Uterus (tissue), 4 donors: ENCODE results near the gene LANCL1. TPM values are rescaled to one million over a fixed set of nuclear protein-coding genes. Genes with fewer than 3 reads are reported as not detected.
A peak's percentile ranks its signal among the peaks of the same experiment; 100 is the strongest.

ENCODE experiments used
- DNase-seq, 2 donors: peaks; one replicate each; pipeline ENCODE4 v3.0.0-alpha.2; 2019 to 2020
- H3K27ac ChIP-seq, 2 donors: fragments of 200-600 bp; sonication (generic); 1 replicate in 1 of 2; 2 replicates in 1 of 2; pipeline ENCODE4 v1.5.1; 2016 to 2018
- H3K27me3 ChIP-seq, 2 donors: fragments of 200-600 bp; sonication (generic); one replicate each; pipeline ENCODE4 v1.5.1; 2018 to 2019; ENCODE audit warnings: control low read depth in 1 of 2
- H3K36me3 ChIP-seq, 2 donors: fragments of 200-600 bp; sonication (generic); one replicate each; pipeline ENCODE4 v1.5.1; 2019; ENCODE audit warnings: control low read depth in 1 of 2
- H3K4me1 ChIP-seq, 2 donors: fragments of 200-600 bp; sonication (generic); one replicate each; pipeline ENCODE4 v1.5.1; 2018 to 2019; ENCODE audit warnings: control low read depth in 1 of 2
- H3K4me3 ChIP-seq, 2 donors: fragments of 200-600 bp; sonication (generic); 1 replicate in 1 of 2; 2 replicates in 1 of 2; pipeline ENCODE4 v1.5.1; 2018 to 2019; ENCODE audit warnings: mild to moderate bottlenecking in 1 of 2
- H3K9me3 ChIP-seq, 2 donors: fragments of 200-600 bp; sonication (generic); one replicate each; pipeline ENCODE4 v1.5.1; 2019; ENCODE audit warnings: control low read depth in 1 of 2
- POLR2A ChIP-seq, 2 donors: fragments of 450-650 bp; IDR thresholded peaks; one replicate each; pipeline ENCODE4 v1.6.1; 2016; ENCODE audit warnings: antibody characterized with exemption in 2 of 2, mild to moderate bottlenecking in 1 of 2, moderate library complexity in 1 of 2
- intact Hi-C: fragments of 100-400 bp; cut with DNase I; formaldehyde crosslinking; loops from one replicate; pipeline ENCODE4 v1.15.1; 2023; ENCODE audit warnings: low total_unique reads
- total RNA-seq, 4 donors: library from RNA; depleted of rRNA in 3 of 4; stranded (reverse); fragments of >200 nt in 3 of 4; gene quantifications; one replicate each; pipeline versions ENCODE4 v1.1.0 to v1.2.4, GENCODE V29; 2014 to 2023
- TF ChIP-seq, protein P1 (sequence below), 4 experiments: fragments of 200-600 bp in 2 of 4; fragments of 450-650 bp in 2 of 4; sonication (generic) in 2 of 4; IDR thresholded peaks; one replicate each; pipeline ENCODE4 v1.5.1; 2016 to 2019; ENCODE audit warnings: antibody characterized with exemption in 4 of 4, mild to moderate bottlenecking in 2 of 4, moderate library complexity in 1 of 4
- donor health status: DM: yes; HTN: yes; CAD: no.

Gene LANCL1
- total RNA-seq, 4 donors from 2014 or later, result 41.6 to 78.8 (median 42.0) TPM

DNA sequence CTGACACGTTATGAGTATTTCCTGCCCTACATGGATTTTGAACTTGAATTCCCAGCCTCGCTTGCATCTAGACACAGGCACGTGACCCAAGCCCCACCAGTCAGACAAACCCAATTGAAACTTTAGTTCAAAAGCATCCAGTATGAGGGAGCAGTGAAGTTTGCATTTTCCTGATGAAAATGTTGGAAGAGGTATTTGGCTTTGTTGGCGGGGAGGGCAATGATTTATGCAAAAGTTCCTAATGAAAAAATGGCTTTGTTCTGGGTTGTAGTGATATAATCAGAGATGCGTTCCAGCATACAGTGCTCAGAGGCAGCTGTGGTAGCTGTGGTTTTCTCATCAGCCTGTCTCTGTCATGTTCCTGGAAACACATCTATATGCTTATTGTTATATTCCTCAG is 43.0 kb upstream of the LANCL1 start:
- Histone ChIP-seq H3K36me3 (no peaks in the 10 kb centered on the region), H3K27me3 (no peaks in the 10 kb centered on the region), H3K27ac (no peak overlapping the region), H3K4me3 (no peak overlapping the region), H3K9me3 (no peaks in the 10 kb centered on the region), H3K4me1 (no peaks in the 10 kb centered on the region)
- no peak for DNase-seq
- no peak for TF ChIP-seq POLR2A (IDR thresholded peaks at IDR 0.05)
- TF ChIP-seq, protein P1, sequence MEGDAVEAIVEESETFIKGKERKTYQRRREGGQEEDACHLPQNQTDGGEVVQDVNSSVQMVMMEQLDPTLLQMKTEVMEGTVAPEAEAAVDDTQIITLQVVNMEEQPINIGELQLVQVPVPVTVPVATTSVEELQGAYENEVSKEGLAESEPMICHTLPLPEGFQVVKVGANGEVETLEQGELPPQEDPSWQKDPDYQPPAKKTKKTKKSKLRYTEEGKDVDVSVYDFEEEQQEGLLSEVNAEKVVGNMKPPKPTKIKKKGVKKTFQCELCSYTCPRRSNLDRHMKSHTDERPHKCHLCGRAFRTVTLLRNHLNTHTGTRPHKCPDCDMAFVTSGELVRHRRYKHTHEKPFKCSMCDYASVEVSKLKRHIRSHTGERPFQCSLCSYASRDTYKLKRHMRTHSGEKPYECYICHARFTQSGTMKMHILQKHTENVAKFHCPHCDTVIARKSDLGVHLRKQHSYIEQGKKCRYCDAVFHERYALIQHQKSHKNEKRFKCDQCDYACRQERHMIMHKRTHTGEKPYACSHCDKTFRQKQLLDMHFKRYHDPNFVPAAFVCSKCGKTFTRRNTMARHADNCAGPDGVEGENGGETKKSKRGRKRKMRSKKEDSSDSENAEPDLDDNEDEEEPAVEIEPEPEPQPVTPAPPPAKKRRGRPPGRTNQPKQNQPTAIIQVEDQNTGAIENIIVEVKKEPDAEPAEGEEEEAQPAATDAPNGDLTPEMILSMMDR (IDR thresholded peaks at IDR 0.05), result no peak
- intact Hi-C loops, result no loop called here

DNA sequence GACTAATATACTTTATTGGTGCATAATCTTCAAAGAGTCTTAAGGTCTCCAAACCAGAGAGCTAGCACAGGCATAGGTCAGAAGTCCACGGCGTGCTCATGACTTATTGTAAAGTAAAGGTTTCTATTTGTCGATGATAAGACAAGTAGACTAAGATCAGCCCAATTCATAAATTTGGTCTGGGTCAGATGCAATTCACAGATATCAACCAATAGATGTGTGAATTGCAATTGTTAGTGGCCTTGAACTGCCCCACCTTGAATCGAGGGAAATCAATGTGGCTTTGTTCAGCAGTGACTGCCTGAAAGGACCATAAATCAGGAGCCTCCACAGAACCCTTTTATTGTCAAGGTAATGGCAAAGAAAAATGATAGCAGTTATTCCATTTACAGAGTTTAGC is 40.7 kb upstream of the LANCL1 start:
- Histone ChIP-seq H3K4me1 (no peaks in the 10 kb centered on the region), H3K27ac (no peak overlapping the region), H3K27me3 (no peaks in the 10 kb centered on the region), H3K36me3 (no peaks in the 10 kb centered on the region), H3K9me3 (peaks cover 0 to 14% of the 10 kb centered on the region in 2 donors), H3K4me3 (no peak overlapping the region)
- intact Hi-C loops, result no loop called here
- DNase-seq, result no peak
- TF ChIP-seq, protein P1 (IDR thresholded peaks at IDR 0.05), result no peak
- TF ChIP-seq POLR2A (IDR thresholded peaks at IDR 0.05), result no peak

DNA sequence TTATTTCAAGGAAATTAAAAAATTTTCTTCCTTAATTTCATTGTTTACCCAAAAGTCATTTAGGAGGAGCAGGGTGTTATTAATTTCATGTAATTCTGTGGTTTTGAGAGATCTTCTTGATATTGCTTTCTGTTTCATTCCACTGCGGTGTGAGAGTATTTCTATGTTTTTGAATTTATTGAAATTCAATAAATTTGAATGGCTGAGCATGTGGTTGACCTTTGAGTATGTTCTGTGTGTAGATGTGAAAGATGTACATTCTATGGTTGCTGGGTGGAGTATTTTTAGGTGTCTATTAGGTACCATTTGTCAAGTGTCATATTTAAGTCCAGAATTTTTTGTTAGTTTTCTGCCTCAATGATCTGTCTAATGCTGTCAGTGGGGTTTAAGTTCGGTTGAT is 39.4 kb upstream of the LANCL1 start:
- Histone ChIP-seq H3K36me3 (no peaks in the 10 kb centered on the region), H3K9me3 (peaks cover 0 to 18% of the 10 kb centered on the region in 2 donors), H3K4me1 (no peaks in the 10 kb centered on the region), H3K27me3 (no peaks in the 10 kb centered on the region), H3K27ac (no peak overlapping the region), H3K4me3 (no peak overlapping the region)
- TF ChIP-seq, protein P1 (IDR thresholded peaks at IDR 0.05), result no peak
- no peak for TF ChIP-seq POLR2A (IDR thresholded peaks at IDR 0.05)
- no peak for DNase-seq
- intact Hi-C loops, result no loop called here

DNA sequence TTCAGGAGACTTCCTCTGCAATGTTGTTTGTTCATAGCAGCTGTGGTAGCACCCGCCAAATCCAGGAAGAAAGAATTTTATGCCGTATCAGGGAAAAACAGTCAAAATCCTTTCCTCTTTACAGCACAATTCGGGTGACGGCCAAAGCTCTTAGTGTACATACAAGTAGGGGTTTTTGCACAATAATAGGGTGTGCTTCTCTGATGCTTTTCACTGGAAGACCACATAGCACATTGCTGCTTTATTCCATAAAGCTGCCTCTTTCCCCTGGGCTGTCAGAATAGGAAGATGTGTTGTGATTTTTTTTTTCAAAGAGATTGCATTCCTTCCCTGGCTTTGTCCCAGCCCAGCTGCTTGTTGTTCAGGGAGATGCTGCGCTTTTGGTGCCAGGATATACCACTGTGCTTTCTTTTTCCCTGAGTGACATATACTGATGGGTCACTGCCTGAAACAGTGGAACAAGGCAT is 27.2 kb upstream of the LANCL1 start:
- no peak overlapping the region for H3K4me3 ChIP-seq
- no peak for DNase-seq
- intact Hi-C loops, result no loop called here
- H3K9me3 ChIP-seq, result peaks cover 0 to 11% of the 10 kb centered on the region in 2 donors
- no peak overlapping the region for H3K27ac ChIP-seq
- TF ChIP-seq, protein P1 (IDR thresholded peaks at IDR 0.05), result no peak
- TF ChIP-seq POLR2A (IDR thresholded peaks at IDR 0.05), result no peak
- H3K4me1 ChIP-seq, result no peaks in the 10 kb centered on the region
- no peaks in the 10 kb centered on the region for H3K27me3 ChIP-seq
- H3K36me3 ChIP-seq, result no peaks in the 10 kb centered on the region

DNA sequence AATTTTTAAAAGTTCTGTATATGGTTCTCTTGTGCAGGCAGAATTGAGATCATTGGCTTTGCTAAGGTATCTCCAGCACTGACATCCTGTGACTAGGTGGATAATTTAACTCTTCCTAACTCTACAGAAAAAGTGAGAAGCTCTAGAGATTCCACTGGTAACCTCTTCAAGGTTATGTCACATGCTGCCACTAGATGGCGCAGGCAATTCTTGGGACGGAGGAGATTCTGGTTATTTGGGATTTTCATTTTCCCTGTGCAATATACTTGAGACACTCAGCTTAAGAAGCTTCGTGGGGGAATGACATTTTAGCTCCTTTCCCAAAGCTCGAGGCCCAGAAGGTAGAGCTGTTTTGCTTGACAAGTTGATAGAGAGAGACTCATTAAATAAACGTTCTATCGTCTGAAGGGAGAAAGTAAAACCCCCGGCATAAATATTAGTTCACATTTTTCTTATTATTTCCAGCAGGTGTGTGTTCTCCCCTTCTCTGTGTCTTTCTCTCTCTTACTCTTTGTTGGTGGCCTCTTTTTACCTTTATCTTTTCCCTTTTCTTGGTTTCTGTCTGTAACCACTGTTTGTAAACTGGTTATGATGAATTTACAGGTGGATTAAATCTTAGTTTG is 26.6 kb upstream of the LANCL1 start:
- intact Hi-C loops, result no loop called here
- Histone ChIP-seq H3K9me3 (peaks cover 0 to 11% of the 10 kb centered on the region in 2 donors), H3K4me1 (no peaks in the 10 kb centered on the region), H3K4me3 (no peak overlapping the region), H3K36me3 (no peaks in the 10 kb centered on the region), H3K27me3 (no peaks in the 10 kb centered on the region), H3K27ac (no peak overlapping the region)
- DNase-seq, result peak in 1 of 2 donors; percentile 18
- TF ChIP-seq, protein P1 (IDR thresholded peaks at IDR 0.05), result peak; percentile 18 to 38 (median 22)
- no peak for TF ChIP-seq POLR2A (IDR thresholded peaks at IDR 0.05)
